Bronchus fibroblast of lung (primary cell): ENCODE measurements around the gene SLC16A3. TPM values are rescaled to one million over a fixed set of nuclear protein-coding genes. Genes with fewer than 3 reads are reported as not detected.

ENCODE experiments used
- total RNA-seq: library from RNA; depleted of rRNA; stranded (reverse); fragments of >200 nt; gene quantifications from 2 replicates; pipeline ENCODE4 v1.2.3, GENCODE V29; 2015

SLC16A3 gene
- 201 and 213 TPM in 2 replicates for total RNA-seq

DNA sequence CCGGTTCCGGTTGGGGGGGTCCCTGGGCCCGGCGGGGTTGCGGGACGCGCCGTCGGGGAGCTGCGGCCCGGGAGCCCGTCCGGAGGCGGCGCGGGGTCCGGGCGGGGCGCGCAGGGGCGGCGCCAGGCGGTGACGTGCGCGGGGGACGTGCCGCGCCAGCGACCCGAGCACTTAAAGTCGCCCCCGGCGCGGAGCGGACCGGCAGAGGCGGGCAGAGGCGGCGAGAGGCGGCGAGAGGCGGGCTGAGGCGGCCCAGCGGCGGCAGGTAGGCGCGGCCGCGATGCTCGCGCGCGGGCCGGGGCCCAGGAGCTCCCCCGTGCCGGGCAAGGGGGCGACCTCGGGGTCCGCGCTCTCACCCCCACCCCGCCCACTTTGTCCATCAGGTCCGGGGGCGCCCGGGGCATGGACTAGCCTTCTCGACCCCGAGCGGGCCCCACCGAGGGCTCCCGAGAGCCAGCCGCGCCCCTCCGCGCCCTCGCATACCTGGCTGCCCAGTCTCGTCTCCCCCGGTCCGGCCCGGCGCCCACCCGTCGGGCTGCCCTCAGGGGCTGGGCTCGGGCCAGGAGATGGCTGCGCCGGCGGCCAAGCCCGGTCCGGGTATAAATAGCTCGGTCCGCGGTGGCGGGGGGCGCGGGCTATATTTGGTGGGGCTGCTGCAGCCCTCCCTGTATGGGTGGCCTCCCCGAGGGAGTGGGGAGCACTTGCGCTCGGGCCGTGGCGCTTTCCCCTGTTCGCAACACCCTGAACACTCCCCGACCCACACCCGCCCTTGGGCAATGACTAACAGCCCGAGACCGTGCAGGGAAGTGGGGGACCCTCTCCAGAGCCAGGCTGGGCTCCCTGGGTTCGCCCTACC lies at the start of gene SLC16A3:
SLC16A3 (plus strand) TSS at position 201 of the 856 bp plus-strand sequence. CDS start 6,967 bp downstream, outside the sequence.

GRCh38 chr17:82212331-82213250 lies 16.3 kb upstream of the SLC16A3 start, which contains the start of gene CCDC57:
Gene CCDC57, minus strand, starts transcription at chr17:82212842. Its CDS starts 10,898 bp downstream, at chr17:82201944.

DNA sequence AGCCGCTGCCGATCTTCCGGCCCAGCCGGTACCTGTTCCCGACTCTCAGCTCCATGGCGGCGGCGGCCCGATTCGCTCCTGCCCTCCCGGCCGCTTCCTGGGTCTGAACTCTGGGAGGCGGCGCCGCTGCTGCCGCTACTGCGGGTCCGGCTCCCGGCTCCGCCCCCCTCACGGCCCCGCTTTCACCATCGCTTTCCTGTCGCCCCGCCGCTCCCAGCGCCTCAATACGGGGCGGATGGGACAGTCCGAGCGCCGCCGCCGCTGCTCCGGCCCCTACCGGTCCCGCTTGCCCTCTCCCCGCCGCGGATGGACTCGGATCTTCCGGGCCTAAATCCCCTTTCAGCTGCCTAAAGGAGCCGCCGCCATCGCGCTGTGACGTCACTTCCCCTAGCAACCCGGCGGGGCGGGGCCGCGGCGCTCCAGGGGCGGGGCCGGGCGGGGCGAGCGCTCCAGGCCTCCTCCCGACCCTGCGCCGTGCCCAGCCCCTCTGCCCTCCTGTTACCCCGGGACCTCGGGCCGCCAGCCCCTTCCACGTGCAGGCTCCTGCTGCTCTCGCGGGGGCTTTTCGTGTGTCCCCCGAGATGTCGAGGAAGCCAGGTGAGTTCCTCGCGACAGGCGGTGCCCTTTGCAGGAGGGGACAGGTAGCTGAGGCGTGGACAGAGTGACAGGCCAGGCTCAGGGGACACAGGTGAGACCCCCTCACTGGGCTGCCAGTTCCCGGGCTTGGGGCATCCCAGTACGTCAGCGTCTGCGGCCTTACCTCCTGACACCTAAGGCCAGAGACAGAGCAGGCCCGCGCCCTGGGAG lies 44.7 kb downstream of the SLC16A3 start, which contains the start of gene CSNK1D:
CSNK1D (minus strand) TSS at position 374 of the 807 bp plus-strand sequence; CDS start at position 55, 319 bp downstream.

Other genes with a start within 250 kb of the SLC16A3 start
- gene CENPX, start 206.2 kb upstream of the SLC16A3 start, total RNA-seq: 135 and 149 TPM in 2 replicates
- 21.6 and 26.6 TPM in 2 replicates for gene LRRC45, start 205.7 kb upstream of the SLC16A3 start, total RNA-seq
- 65.2 and 69.6 TPM in 2 replicates for gene RAC3, start 197.4 kb upstream of the SLC16A3 start, total RNA-seq
- 155 and 162 TPM in 2 replicates for gene DCXR, start 191.3 kb upstream of the SLC16A3 start, total RNA-seq
- 42.0 and 45.8 TPM in 2 replicates for gene RFNG, start 177.2 kb upstream of the SLC16A3 start, total RNA-seq
- 174 and 180 TPM in 2 replicates for gene GPS1, start 177.1 kb upstream of the SLC16A3 start, total RNA-seq
- gene DUS1L, start 163.2 kb upstream of the SLC16A3 start, total RNA-seq: 58.7 and 59.5 TPM in 2 replicates
- gene FASN, start 130.8 kb upstream of the SLC16A3 start, total RNA-seq: 625 and 631 TPM in 2 replicates
- 9.2 and 11.1 TPM in 2 replicates for gene CCDC57, start 16.2 kb upstream of the SLC16A3 start, total RNA-seq
- gene CSNK1D, start 44.7 kb downstream of the SLC16A3 start, total RNA-seq: 31.8 and 34.0 TPM in 2 replicates
- gene CD7, start 88.6 kb downstream of the SLC16A3 start, total RNA-seq: 0.30 and 0.34 TPM in 2 replicates
- 12.9 and 14.0 TPM in 2 replicates for gene SECTM1, start 104.7 kb downstream of the SLC16A3 start, total RNA-seq
- not detected in 2 replicates for gene TEX19, start 130.2 kb downstream of the SLC16A3 start, total RNA-seq
- gene UTS2R, start 142.7 kb downstream of the SLC16A3 start, total RNA-seq: not detected in 2 replicates
- gene HEXD, start 189.3 kb downstream of the SLC16A3 start, total RNA-seq: 8.8 and 9.9 TPM in 2 replicates
- 24.8 and 30.4 TPM in 2 replicates for gene OGFOD3, start 189.5 kb downstream of the SLC16A3 start, total RNA-seq
- gene CYBC1, start 221.7 kb downstream of the SLC16A3 start, total RNA-seq: 68.1 and 68.7 TPM in 2 replicates
- 29.4 and 40.4 TPM in 2 replicates for gene NARF, start 229.7 kb downstream of the SLC16A3 start, total RNA-seq